Activated T-cell treated with anti-CD3 and anti-CD28 coated beads for 1 hour (primary cell): ENCODE data around the gene NUAK2.
"Not testable (repeated sequence)": the region's sequence is repeated elsewhere in the genome, so short reads cannot be mapped to it uniquely, and the experiment has no call there.

Source experiments
- DNase-seq: peaks from one replicate; pipeline ENCODE4 v3.0.0-alpha.2; 2020; ENCODE audit warnings: low read depth

Gene NUAK2

DNA sequence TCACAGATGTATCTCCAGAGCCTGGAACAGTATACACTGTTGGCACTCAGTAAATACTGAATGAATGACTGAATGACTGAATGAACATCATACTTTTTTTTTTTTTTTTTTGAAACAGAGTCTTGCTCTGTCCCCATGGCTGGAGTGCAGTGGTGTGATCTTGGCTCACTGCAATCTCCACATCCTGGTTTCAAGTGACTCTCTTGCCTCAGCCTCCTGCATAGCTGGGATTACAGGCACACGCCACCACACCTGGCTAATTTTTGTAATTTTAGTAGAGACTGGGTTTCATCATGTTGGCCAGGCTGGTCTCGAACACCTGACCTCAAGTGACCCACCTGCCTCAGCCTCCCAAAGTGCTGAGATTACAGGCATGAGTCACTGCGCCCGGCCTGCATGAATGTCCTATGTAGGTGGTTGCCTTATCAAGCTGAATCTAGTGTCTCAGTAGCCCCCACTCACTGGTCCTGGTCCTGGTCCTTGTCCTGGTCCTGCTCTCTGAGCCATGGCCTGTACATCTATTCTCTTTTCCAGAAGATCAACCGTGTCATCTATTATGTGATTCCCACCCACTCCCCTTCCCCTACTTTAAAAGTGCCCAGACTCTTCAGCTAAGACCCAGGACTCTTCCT is 23.9 kb downstream of the NUAK2 start:
- not testable (repeated sequence) for DNase-seq

GRCh38 chr1:205296154-205296553 is 25.4 kb downstream of the NUAK2 start:
- DNase-seq = no peak

DNA sequence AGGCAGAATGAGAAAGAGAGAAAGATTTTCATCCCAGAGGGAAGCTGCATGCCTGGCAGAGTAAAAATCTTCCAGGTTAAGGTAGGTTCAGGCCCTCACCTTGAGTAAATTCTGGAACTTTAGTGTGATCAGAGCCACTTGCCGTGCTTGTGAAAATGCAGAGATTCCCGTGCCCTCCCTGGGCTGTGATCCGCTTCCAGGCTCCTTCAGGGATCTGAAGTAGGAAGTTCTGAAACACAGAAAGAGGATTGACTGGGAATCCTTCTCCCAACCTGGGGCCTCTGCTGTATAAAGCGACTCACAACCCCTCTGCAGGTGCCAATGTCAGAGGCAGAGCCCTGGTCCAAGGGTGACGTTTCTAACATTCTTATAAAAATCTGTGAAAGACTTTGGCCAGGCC is 26.6 kb downstream of the NUAK2 start:
- no peak for DNase-seq

GRCh38 chr1:205294175-205294917 is 27.2 kb downstream of the NUAK2 start:
- no peak for DNase-seq

DNA sequence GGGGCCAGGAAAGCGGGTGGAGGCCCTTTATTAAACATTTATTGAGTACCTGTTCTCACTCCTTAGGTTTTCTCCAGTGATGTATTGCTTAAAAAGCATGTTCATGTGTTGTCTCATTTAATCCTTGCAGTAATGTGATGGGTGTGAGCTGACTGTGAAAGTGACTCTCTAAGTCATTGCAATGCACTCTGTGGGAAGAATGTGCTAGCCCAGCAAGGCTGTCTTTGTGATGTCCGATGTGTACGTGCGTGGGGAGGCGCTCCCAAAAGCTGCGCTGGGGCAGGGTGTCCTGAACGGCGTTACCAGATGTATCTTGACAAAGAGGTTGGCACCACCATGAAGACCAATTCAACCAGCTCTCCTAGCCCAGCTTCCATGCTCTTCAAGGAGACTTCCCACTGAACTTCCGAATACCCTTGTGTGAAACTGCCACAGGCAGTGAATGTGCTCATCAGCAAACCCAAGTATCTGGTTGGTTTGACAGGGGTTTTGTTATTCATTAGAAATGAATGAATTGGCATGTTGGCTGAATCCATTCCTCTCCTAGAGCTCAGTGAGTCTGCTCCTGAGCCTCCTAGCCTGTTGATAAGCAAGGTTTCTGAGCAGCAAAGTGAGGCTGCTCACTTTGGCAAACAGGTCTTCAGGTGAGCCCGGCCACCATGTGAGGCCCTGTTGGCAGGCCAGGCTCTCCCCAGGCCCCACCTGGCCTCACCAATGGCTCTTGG is 28.0 kb downstream of the NUAK2 start:
- no peak for DNase-seq

GRCh38 chr1:205291596-205291995 is 29.9 kb downstream of the NUAK2 start:
- DNase-seq = no peak

DNA sequence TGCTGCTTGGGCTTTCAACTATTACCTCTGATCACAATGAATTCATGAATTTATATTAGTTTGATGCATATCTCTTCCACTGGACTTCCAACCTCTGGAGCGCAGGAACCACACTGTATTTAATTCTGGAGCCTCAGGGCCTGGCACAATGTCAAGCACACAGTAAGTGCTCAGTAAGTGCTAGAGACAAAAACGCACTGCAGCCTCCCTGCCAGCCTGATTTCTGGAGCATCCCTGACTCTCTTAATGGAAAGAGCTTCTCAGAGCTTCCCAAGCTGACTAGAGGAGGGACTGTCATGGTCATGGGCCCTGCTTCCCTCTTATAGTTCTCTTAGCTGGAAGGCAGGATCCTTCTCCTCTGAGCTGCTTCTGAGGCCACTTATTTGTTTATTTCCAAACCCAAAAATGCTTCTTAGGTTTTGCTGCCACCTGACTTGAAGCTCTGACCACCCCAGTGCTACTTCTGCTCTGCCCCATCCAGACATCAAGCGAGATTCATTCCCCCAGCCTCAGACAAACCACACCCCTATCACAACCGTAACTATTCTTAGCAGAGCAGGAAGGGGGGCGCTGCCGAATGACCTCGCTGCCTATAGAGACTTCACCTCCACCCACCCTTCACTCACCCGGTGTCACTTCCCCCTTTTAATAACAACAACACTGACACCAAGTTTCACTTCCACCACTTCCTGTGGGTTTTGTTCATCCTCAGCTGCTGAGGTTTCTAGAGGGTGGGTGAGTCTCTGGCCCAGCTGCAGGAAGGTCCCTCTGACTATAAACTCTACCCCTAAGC is 33.6 kb downstream of the NUAK2 start:
- peak; percentile 59 for DNase-seq

GRCh38 chr1:205287076-205287475 is 34.5 kb downstream of the NUAK2 start:
- DNase-seq = no peak

DNA sequence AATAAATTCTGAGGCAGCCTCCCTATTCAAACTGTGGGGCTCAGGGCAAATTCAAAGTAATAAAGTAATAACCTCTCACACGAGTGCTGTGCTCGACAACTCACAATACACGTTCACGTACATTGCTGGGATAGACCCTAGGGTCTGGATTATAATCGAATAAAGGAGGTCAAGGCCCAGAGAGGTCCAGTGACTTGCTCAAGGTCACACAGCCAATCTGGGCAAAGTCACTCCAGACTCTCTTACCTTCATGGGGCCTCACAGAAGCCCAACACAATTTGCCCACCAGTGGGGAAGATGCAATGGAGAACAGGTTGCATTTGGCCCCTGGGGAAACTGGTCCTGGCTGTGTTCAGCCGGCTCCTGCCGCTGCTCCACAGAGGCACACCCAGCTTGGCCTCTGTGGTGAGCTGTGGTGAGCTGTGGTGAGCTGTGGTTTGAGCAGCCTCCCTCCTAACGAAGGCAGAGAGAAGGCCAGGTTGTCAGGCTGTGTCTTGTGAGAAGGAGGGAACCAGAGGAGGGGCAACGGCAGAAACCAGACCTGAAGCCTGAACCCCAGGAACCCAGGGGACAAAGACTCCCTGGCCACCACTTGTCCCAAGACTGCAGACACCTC is 35.1 kb downstream of the NUAK2 start:
- DNase-seq = peak; percentile 48

DNA sequence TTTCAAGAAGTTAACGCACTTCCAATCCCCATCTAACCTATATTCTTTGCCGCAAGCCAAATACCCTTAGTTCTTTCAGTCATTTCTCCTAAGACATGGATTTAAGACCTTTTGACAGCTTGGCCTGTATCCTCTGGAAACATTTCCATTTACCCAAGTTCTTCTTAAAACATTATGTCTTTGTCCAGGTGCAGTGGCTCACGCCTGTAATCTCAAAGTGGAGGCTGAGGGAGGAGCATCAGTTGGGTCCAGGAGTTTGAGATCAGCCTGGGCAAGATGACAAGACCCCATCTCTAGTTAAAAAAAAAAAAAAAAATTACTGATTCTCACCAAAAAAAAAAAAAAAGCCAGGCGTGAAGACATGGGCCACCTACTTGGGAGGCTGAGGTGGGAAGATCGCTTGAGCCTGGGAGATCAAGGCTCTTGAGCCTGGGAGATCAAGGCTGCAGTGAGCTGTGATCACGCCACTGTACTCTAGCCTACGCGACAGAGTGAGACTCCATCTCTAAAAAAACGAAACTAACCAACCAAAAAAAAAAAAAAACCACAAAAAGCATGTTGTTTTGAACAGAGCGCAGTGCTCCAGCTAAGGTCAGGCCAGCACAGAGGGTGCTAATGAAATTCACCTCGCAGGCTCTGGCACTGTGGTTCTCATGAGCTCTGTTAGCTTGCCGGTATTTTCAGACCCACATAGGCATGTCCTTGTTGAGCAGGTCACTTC is 36.0 kb downstream of the NUAK2 start:
- peak; percentile 32 for DNase-seq

- peak; percentile 82 for DNase-seq
Observed at GRCh38 chr1:205284420-205285144, 37.0 kb downstream of the NUAK2 start.

GRCh38 chr1:205283270-205284147 is 38.0 kb downstream of the NUAK2 start:
- no peak for DNase-seq

GRCh38 chr1:205280666-205281395 is 40.7 kb downstream of the NUAK2 start:
- not testable (repeated sequence) for DNase-seq

DNA sequence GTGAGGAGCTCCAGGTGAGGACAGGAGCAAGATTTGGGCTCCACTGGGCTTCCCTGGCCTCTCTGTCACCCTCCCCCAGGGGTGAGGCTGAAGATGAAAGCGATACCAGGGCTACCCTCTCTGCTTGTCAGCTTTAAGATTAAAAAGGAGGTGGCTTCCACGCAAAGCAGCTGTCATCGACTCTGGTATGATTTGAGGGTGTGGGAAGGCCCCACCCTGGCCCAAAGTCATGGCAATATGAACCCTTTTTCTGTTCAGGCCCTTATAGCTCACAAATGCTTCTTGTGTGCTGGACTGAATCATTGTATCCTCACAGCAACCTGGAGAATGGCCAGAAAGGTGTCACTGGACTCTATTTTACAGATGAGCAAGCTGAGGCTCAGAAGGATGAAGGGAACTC is 41.6 kb downstream of the NUAK2 start:
- DNase-seq = no peak

DNA sequence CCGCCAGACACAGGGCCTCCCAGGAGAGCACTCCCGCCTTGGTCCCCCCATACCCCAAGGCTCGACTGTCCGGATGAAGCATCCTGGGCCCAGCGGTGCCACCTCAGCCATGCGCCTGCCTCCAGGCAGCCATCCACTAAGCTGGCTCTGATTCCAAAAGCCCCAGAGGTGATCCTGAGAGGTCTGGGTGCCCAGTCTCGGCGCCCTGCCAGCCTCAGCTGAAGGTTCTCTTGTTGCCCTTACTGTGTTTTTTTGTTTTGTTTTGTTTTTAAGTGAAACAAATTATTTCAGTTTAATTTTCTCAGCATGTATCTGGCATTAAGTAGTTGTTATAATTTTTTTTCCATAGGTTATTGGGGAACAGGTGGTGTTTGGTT is 44.9 kb downstream of the NUAK2 start:
- no peak for DNase-seq

- DNase-seq = no peak
Observed at GRCh38 chr1:205275916-205276688, 45.4 kb downstream of the NUAK2 start.

GRCh38 chr1:205275133-205275532 is 46.4 kb downstream of the NUAK2 start:
- DNase-seq = peak; percentile 40
